ENCODE measurements around the gene TMEM47. TPM values are rescaled to one million over a fixed set of nuclear protein-coding genes. Genes with fewer than 3 reads are reported as not detected.

Gene TMEM47
- 185 and 188 TPM in 2 replicates for total RNA-seq (2014; rRNA removed; shearing (Covaris generic))
- polyA plus RNA-seq (2016; fragmentation: Nextera tagmentation; extraction: Ambion mirVana), result 146 and 152 TPM in 2 replicates

GRCh38 chrX:34656842-34657725 is at the start of gene TMEM47:
Gene TMEM47 (minus strand): TSS chrX:34657285. CDS start chrX:34657029, 256 bp downstream.
- no peak for TF ChIP-seq EZH2phosphoT487 (IDR thresholded peaks at IDR 0.05; ENCODE audit: insufficient read depth, low read depth)
- TF ChIP-seq EZH2 (IDR thresholded peaks at IDR 0.05; ENCODE audit: insufficient read depth, poor library complexity, severe bottlenecking), result no peak
- peak within 1 kb of the TSS; percentile 75 for H3K27ac ChIP-seq

DNA sequence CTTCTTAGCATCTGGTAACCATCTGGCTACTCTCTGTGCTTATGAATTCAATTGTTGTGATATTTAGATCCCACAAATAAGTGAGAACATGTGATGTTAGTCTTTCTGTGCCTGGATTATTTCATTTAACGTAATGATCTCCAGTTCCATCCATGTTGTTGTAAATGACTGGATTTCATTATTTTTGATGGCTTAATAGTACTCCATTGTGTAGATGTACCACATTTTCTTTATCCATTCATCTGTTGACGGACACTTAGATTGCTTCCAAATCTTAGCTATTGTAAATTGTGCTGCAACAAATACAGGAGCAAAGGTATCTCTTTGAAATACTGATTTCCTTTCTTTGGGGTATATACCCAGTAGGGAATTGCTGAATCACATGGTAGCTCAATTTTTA is 30.0 kb upstream of the TMEM47 start:
- no peaks in the 10 kb centered on the region for H3K27me3 ChIP-seq (replicated peaks; ENCODE audit: insufficient read depth)
- in situ Hi-C loops (cut with MboI), result no loop called here
- 25 to 27% methylated on average over 2 of the region's 2 CpGs for WGBS, 2 experiments (ENCODE audit: low coverage in 1 of 2, low lambda C conversion rate in 2 of 2, missing lambda C conversion rate in 2 of 2)

More at GRCh38 chrX:34656842-34657725, at the start of gene TMEM47:
- peak within 1 kb of the TSS; percentile 92 for H3K4me2 ChIP-seq (ENCODE audit: unreplicated experiment)
- H3K4me1 ChIP-seq (ENCODE audit: insufficient read depth), result peaks cover 20% of the 10 kb centered on the region; the same call in 1 of the 2 replicates
- H3K9ac ChIP-seq, result peak within 1 kb of the TSS; percentile 85
- in situ Hi-C loops (cut with MboI), result loop anchor here (25.0 kb wide), 1 partner anchor 230 kb away; no protein-coding TSS in a partner anchor
- H3K9me2 ChIP-seq (ENCODE audit: insufficient read depth), result no peaks in the 10 kb centered on the region
- H3K36me3 ChIP-seq (ENCODE audit: low read depth), result no peaks in the 10 kb centered on the region
- H4K20me1 ChIP-seq (ENCODE audit: insufficient read depth), result no peaks in the 10 kb centered on the region
- peaks cover 24% of the 10 kb centered on the region for H3F3A ChIP-seq (ENCODE audit: insufficient read depth)
- H2AFZ ChIP-seq, result peak within 1 kb of the TSS; percentile 89
- H3K27me3 ChIP-seq (replicated peaks; ENCODE audit: insufficient read depth), result no peaks in the 10 kb centered on the region
- peak; percentile 84 for DNase-seq
- peaks cover 48% of the 10 kb centered on the region for H3K79me2 ChIP-seq (ENCODE audit: insufficient read depth)
- peak within 1 kb of the TSS; percentile 95 for H3K4me3 ChIP-seq
- H3K9me3 ChIP-seq (ENCODE audit: low read depth), result no peaks in the 10 kb centered on the region
- WGBS, 2 experiments (ENCODE audit: low coverage in 1 of 2, low lambda C conversion rate in 2 of 2, missing lambda C conversion rate in 2 of 2), result 0% methylated on average over 6 to 18 of the region's 100 CpGs

GRCh38 chrX:34659575-34659974 is 2.5 kb upstream of the TMEM47 start:
- H3K27ac ChIP-seq, result no peak overlapping the region
- H3K9me2 ChIP-seq (ENCODE audit: insufficient read depth), result no peaks in the 10 kb centered on the region
- H3K4me1 ChIP-seq (ENCODE audit: insufficient read depth), result peaks cover 9% of the 10 kb centered on the region; the same call in 1 of the 2 replicates
- no peaks in the 10 kb centered on the region for H3K27me3 ChIP-seq (replicated peaks; ENCODE audit: insufficient read depth)
- in situ Hi-C loops (cut with MboI), result loop anchor here (25.0 kb wide), 1 partner anchor 228 kb away; no protein-coding TSS in a partner anchor
- H3F3A ChIP-seq (ENCODE audit: insufficient read depth), result peaks cover 24% of the 10 kb centered on the region
- no peak overlapping the region for H3K4me3 ChIP-seq
- H3K9ac ChIP-seq, result no peak overlapping the region
- 70 to 75% methylated on average over 1 of the region's 1 CpG for WGBS, 2 experiments (ENCODE audit: low coverage in 1 of 2, low lambda C conversion rate in 2 of 2, missing lambda C conversion rate in 2 of 2)
- H4K20me1 ChIP-seq (ENCODE audit: insufficient read depth), result no peaks in the 10 kb centered on the region
- no peak overlapping the region for H2AFZ ChIP-seq
- no peaks in the 10 kb centered on the region for H3K9me3 ChIP-seq (ENCODE audit: low read depth)
- no peaks in the 10 kb centered on the region for H3K36me3 ChIP-seq (ENCODE audit: low read depth)
- H3K79me2 ChIP-seq (ENCODE audit: insufficient read depth), result peaks cover 23% of the 10 kb centered on the region
- H3K4me2 ChIP-seq (ENCODE audit: unreplicated experiment), result no peak overlapping the region
- TF ChIP-seq EZH2phosphoT487 (IDR thresholded peaks at IDR 0.05; ENCODE audit: insufficient read depth, low read depth) (no peak), EZH2 (IDR thresholded peaks at IDR 0.05; ENCODE audit: insufficient read depth, poor library complexity, severe bottlenecking) (no peak)
- DNase-seq, result peak; percentile 9

More for the DNA sequence above, 30.0 kb upstream of the TMEM47 start:
- H3F3A ChIP-seq (ENCODE audit: insufficient read depth), result no peaks in the 10 kb centered on the region
- no peak overlapping the region for H2AFZ ChIP-seq
- no peak for TF ChIP-seq EZH2phosphoT487 (IDR thresholded peaks at IDR 0.05; ENCODE audit: insufficient read depth, low read depth)
- no peak for TF ChIP-seq EZH2 (IDR thresholded peaks at IDR 0.05; ENCODE audit: insufficient read depth, poor library complexity, severe bottlenecking)
- H3K4me3 ChIP-seq, result no peak overlapping the region
- H3K4me2 ChIP-seq (ENCODE audit: unreplicated experiment), result no peak overlapping the region
- H3K9me3 ChIP-seq (ENCODE audit: low read depth), result no peaks in the 10 kb centered on the region
- no peaks in the 10 kb centered on the region for H4K20me1 ChIP-seq (ENCODE audit: insufficient read depth)
- DNase-seq, result no peak
- no peaks in the 10 kb centered on the region for H3K4me1 ChIP-seq (ENCODE audit: insufficient read depth)
- no peak overlapping the region for H3K9ac ChIP-seq
- H3K27ac ChIP-seq, result no peak overlapping the region
- no peaks in the 10 kb centered on the region for H3K79me2 ChIP-seq (ENCODE audit: insufficient read depth)
- H3K36me3 ChIP-seq (ENCODE audit: low read depth), result no peaks in the 10 kb centered on the region
- no peaks in the 10 kb centered on the region for H3K9me2 ChIP-seq (ENCODE audit: insufficient read depth)

- H2AFZ ChIP-seq, result no peak overlapping the region
- H3K4me1 ChIP-seq (ENCODE audit: insufficient read depth), result peaks cover 9% of the 10 kb centered on the region; the same call in 1 of the 2 replicates
- H3K4me3 ChIP-seq, result peak overlapping the region; percentile 95
- H3K9me2 ChIP-seq (ENCODE audit: insufficient read depth), result no peaks in the 10 kb centered on the region
- H3K9me3 ChIP-seq (ENCODE audit: low read depth), result no peaks in the 10 kb centered on the region
- TF ChIP-seq EZH2phosphoT487 (IDR thresholded peaks at IDR 0.05; ENCODE audit: insufficient read depth, low read depth), result no peak
- TF ChIP-seq EZH2 (IDR thresholded peaks at IDR 0.05; ENCODE audit: insufficient read depth, poor library complexity, severe bottlenecking), result no peak
- no peaks in the 10 kb centered on the region for H4K20me1 ChIP-seq (ENCODE audit: insufficient read depth)
- WGBS, 2 experiments (ENCODE audit: low coverage in 1 of 2, low lambda C conversion rate in 2 of 2, missing lambda C conversion rate in 2 of 2), result 70 to 72% methylated on average over 4 of the region's 4 CpGs
- no peaks in the 10 kb centered on the region for H3K27me3 ChIP-seq (replicated peaks; ENCODE audit: insufficient read depth)
- peak overlapping the region; percentile 81 for H3K4me2 ChIP-seq (ENCODE audit: unreplicated experiment)
- DNase-seq, result peak; percentile 55
- H3F3A ChIP-seq (ENCODE audit: insufficient read depth), result peaks cover 24% of the 10 kb centered on the region
- peak overlapping the region; percentile 75 for H3K27ac ChIP-seq
- no peak overlapping the region for H3K9ac ChIP-seq
- in situ Hi-C loops (cut with MboI), result loop anchor here (25.0 kb wide), 1 partner anchor 229 kb away; no protein-coding TSS in a partner anchor
- H3K79me2 ChIP-seq (ENCODE audit: insufficient read depth), result peaks cover 36% of the 10 kb centered on the region
- no peaks in the 10 kb centered on the region for H3K36me3 ChIP-seq (ENCODE audit: low read depth)
These were observed 1.2 kb upstream of the TMEM47 start for GRCh38 chrX:34658326-34658725.

Data from GM23248 (cell line).